ENCODE measurements around the gene B3GNT4. TPM values are rescaled to one million over a fixed set of nuclear protein-coding genes. Genes with fewer than 3 reads are reported as not detected.

Gene B3GNT4
- total RNA-seq, 2 experiments from 2014 or later, result 2.3 to 3.6 TPM

- intact Hi-C loops (cut with micrococcal nuclease), result loop anchor here (10.0 kb wide), 1 partner anchor 60 kb away; the partner anchor contains the start of gene VPS33A
- H3K4me1 Mint-ChIP-seq (ENCODE audit: low read depth), result peaks cover 9% of the 10 kb centered on the region
- CTCF ChIA-PET, result interaction anchor here (0.6 kb wide), 3 partner anchors 11 to 653 kb away, joined by 3 to 7 read pairs (median 4); no protein-coding TSS in a partner anchor
- POLR2A ChIA-PET, result interaction anchor here (0.8 to 1.5 kb wide), 4 partner anchors 9 to 38 kb away, joined by 3 to 5 read pairs (median 4); partner anchors contain the start of gene DIABLO
- H3K27ac Mint-ChIP-seq, result no peak overlapping the region
- peaks cover 14% of the 10 kb centered on the region for H3K27me3 Mint-ChIP-seq
- DNase-seq, result no peak
- H3K9me3 Mint-ChIP-seq, result no peaks in the 10 kb centered on the region
- peak overlapping the region; percentile 57 for H3K4me3 Mint-ChIP-seq
- H3K36me3 Mint-ChIP-seq, result peaks cover 12% of the 10 kb centered on the region
Observed at GRCh38 chr12:122204167-122205052, 901 bp downstream of the B3GNT4 start.

- ChIA-PET POLR2A (interaction anchor here (0.8 to 1.5 kb wide), 3 partner anchors 9 to 39 kb away, joined by 3 to 5 read pairs (median 4); partner anchors contain the start of gene DIABLO), CTCF (interaction anchor here (0.6 to 0.9 kb wide), 4 partner anchors 10 to 654 kb away, joined by 3 to 7 read pairs (median 4); no protein-coding TSS in a partner anchor)
- intact Hi-C loops (cut with micrococcal nuclease), result loop anchor here (10.0 kb wide), 1 partner anchor 60 kb away; the partner anchor contains the start of gene VPS33A
- no peak for DNase-seq
- Mint-ChIP-seq H3K27me3 (peaks cover 11% of the 10 kb centered on the region), H3K27ac (no peak overlapping the region), H3K4me1 (ENCODE audit: low read depth) (peaks cover 9% of the 10 kb centered on the region), H3K36me3 (peaks cover 17% of the 10 kb centered on the region), H3K9me3 (no peaks in the 10 kb centered on the region), H3K4me3 (peak overlapping the region; percentile 58)
Observed at GRCh38 chr12:122205053-122205925, 1.8 kb downstream of the B3GNT4 start.

- peak overlapping the region; percentile 23 for H3K27ac Mint-ChIP-seq
- H3K4me3 Mint-ChIP-seq, result no peak overlapping the region
- CTCF ChIA-PET, result interaction anchor here (0.9 kb wide), 1 partner anchor 15 kb away, joined by 3 read pairs; no protein-coding TSS in a partner anchor
- H3K9me3 Mint-ChIP-seq, result no peaks in the 10 kb centered on the region
- POLR2A ChIA-PET, result interaction anchor here (1.5 kb wide), 1 partner anchor 10 kb away, joined by 3 read pairs; no protein-coding TSS in a partner anchor
- H3K36me3 Mint-ChIP-seq, result peaks cover 21% of the 10 kb centered on the region
- DNase-seq, result no peak
- peaks cover 11% of the 10 kb centered on the region for H3K27me3 Mint-ChIP-seq
- intact Hi-C loops (cut with micrococcal nuclease), result loop anchor here (10.0 kb wide), 1 partner anchor 59 kb away; the partner anchor contains the start of gene VPS33A
- peaks cover 9% of the 10 kb centered on the region for H3K4me1 Mint-ChIP-seq (ENCODE audit: low read depth)
Observed at GRCh38 chr12:122206111-122206881, 2.8 kb downstream of the B3GNT4 start.

- POLR2A ChIA-PET, result no interaction called here
Observed at GRCh38 chr12:122206976-122207375, 3.5 kb downstream of the B3GNT4 start.

GRCh38 chr12:122207391-122207790 is 3.9 kb downstream of the B3GNT4 start:
- ChIA-PET CTCF (interaction anchor here (0.5 kb wide), 1 partner anchor 26 kb away, joined by 3 read pairs; no protein-coding TSS in a partner anchor), POLR2A (no interaction called here)
- Mint-ChIP-seq H3K4me3 (no peak overlapping the region), H3K9me3 (no peaks in the 10 kb centered on the region), H3K27ac (no peak overlapping the region), H3K27me3 (peaks cover 9% of the 10 kb centered on the region), H3K4me1 (ENCODE audit: low read depth) (peaks cover 8% of the 10 kb centered on the region), H3K36me3 (peaks cover 27% of the 10 kb centered on the region)
- DNase-seq, result no peak
- intact Hi-C loops (cut with micrococcal nuclease), result loop anchor here (10.0 kb wide), 1 partner anchor 57 kb away; the partner anchor contains the start of gene VPS33A

More at GRCh38 chr12:122206976-122207375, 3.5 kb downstream of the B3GNT4 start:
- peaks cover 9% of the 10 kb centered on the region for H3K27me3 Mint-ChIP-seq
- no peak overlapping the region for H3K4me3 Mint-ChIP-seq
- peak overlapping the region; percentile 23 for H3K27ac Mint-ChIP-seq
- no peaks in the 10 kb centered on the region for H3K9me3 Mint-ChIP-seq
- intact Hi-C loops (cut with micrococcal nuclease), result loop anchor here (10.0 kb wide), 1 partner anchor 58 kb away; the partner anchor contains the start of gene VPS33A
- peaks cover 9% of the 10 kb centered on the region for H3K4me1 Mint-ChIP-seq (ENCODE audit: low read depth)
- CTCF ChIA-PET, result interaction anchor here (0.5 kb wide), 1 partner anchor 26 kb away, joined by 3 read pairs; no protein-coding TSS in a partner anchor
- DNase-seq, result no peak
- H3K36me3 Mint-ChIP-seq, result peaks cover 23% of the 10 kb centered on the region

- ChIA-PET CTCF (interaction anchor here (0.6 kb wide), 1 partner anchor 98 kb away, joined by 3 read pairs; no protein-coding TSS in a partner anchor), POLR2A (no interaction called here)
- intact Hi-C loops (cut with micrococcal nuclease), result loop anchor here (10.0 kb wide), 1 partner anchor 57 kb away; the partner anchor contains the start of gene VPS33A
Observed at GRCh38 chr12:122208073-122208820, 4.7 kb downstream of the B3GNT4 start.

GRCh38 chr12:122215771-122216170 is 12.3 kb downstream of the B3GNT4 start:
- Mint-ChIP-seq H3K4me1 (ENCODE audit: low read depth) (peaks cover 9% of the 10 kb centered on the region), H3K9me3 (no peaks in the 10 kb centered on the region), H3K36me3 (peaks cover 34% of the 10 kb centered on the region), H3K4me3 (no peak overlapping the region), H3K27me3 (no peaks in the 10 kb centered on the region), H3K27ac (peak overlapping the region; percentile 35)
- intact Hi-C loops (cut with micrococcal nuclease), result no loop called here
- DNase-seq, result no peak
- POLR2A ChIA-PET, result interaction anchor here (2.2 kb wide), 1 partner anchor 10 kb away, joined by 8 read pairs; the partner anchor contains the start of gene DIABLO
- CTCF ChIA-PET, result interaction anchor here (0.6 to 1.3 kb wide), 3 partner anchors 11 to 13 kb away, joined by 3 to 7 read pairs (median 3); partner anchors contain the start of gene B3GNT4

More at GRCh38 chr12:122208073-122208820, 4.7 kb downstream of the B3GNT4 start:
- peaks cover 27% of the 10 kb centered on the region for H3K36me3 Mint-ChIP-seq
- no peak for DNase-seq
- H3K4me3 Mint-ChIP-seq, result no peak overlapping the region
- no peak overlapping the region for H3K27ac Mint-ChIP-seq
- peaks cover 2% of the 10 kb centered on the region for H3K4me1 Mint-ChIP-seq (ENCODE audit: low read depth)
- H3K9me3 Mint-ChIP-seq, result no peaks in the 10 kb centered on the region
- peaks cover 8% of the 10 kb centered on the region for H3K27me3 Mint-ChIP-seq

- CTCF ChIA-PET, result interaction anchor here (0.9 to 1.6 kb wide), 2 partner anchors 9 to 11 kb away, joined by 3 to 5 read pairs; partner anchors contain the start of gene DIABLO
- DNase-seq, result no peak
- POLR2A ChIA-PET, result interaction anchor here (0.7 to 2.2 kb wide), 2 partner anchors 9 to 75 kb away, joined by 3 to 8 read pairs; partner anchors contain the start of gene DIABLO
- H3K4me1 Mint-ChIP-seq (ENCODE audit: low read depth), result peaks cover 12% of the 10 kb centered on the region
- no peaks in the 10 kb centered on the region for H3K27me3 Mint-ChIP-seq
- no peaks in the 10 kb centered on the region for H3K9me3 Mint-ChIP-seq
- no peak overlapping the region for H3K4me3 Mint-ChIP-seq
- intact Hi-C loops (cut with micrococcal nuclease), result no loop called here
- peaks cover 35% of the 10 kb centered on the region for H3K36me3 Mint-ChIP-seq
- no peak overlapping the region for H3K27ac Mint-ChIP-seq
Observed at GRCh38 chr12:122216445-122216844, 12.9 kb downstream of the B3GNT4 start.

GRCh38 chr12:122225683-122226365 is 22.3 kb downstream of the B3GNT4 start, which contains the start of gene DIABLO:
TSS of gene DIABLO (minus strand) at chr12:122226052. CDS start at chr12:122226014, 38 bp downstream.
- Mint-ChIP-seq H3K4me1 (ENCODE audit: low read depth) (peaks cover 43% of the 10 kb centered on the region), H3K4me3 (peak within 1 kb of the TSS; percentile 85), H3K36me3 (peaks cover 21% of the 10 kb centered on the region), H3K27me3 (no peaks in the 10 kb centered on the region), H3K27ac (peak within 1 kb of the TSS; percentile 82), H3K9me3 (no peaks in the 10 kb centered on the region)
- ChIA-PET POLR2A (interaction anchor here (0.7 to 2.2 kb wide), 13 partner anchors 8 to 301 kb away, joined by 3 to 12 read pairs (median 4); partner anchors contain the start of genes B3GNT4, KNTC1, RSRC2 and VPS33A), CTCF (interaction anchor here (0.6 to 2.4 kb wide), 4 partner anchors 9 to 41 kb away, joined by 3 to 9 read pairs (median 6); partner anchors contain the start of gene VPS33A)
- intact Hi-C loops (cut with micrococcal nuclease), result loop anchor here (1.0 to 10.0 kb wide), 5 partner anchors 18 to 431 kb away; partner anchors contain the start of genes KNTC1, RHOF, RSRC2 and VPS33A
- peak; percentile 100 for DNase-seq
